Sigmoid colon (tissue), 7 donors: ENCODE measurements around the gene NPAS1. TPM values are rescaled to one million over a fixed set of nuclear protein-coding genes. Genes with fewer than 3 reads are reported as not detected.

ENCODE experiments used
- DNase-seq: peaks from one replicate; pipeline ENCODE4 v3.0.0-alpha.2; 2019
- H3K27ac ChIP-seq, 4 donors: fragments of 200-600 bp; sonication (generic); one replicate each; pipeline ENCODE4 v1.5.1; 2016 to 2019; ENCODE audit warnings: mild to moderate bottlenecking in 1 of 4
- H3K27me3 ChIP-seq, 3 donors: fragments of 200-600 bp; sonication (generic); one replicate each; pipeline ENCODE4 v1.5.1; 2019; ENCODE audit warnings: mild to moderate bottlenecking in 1 of 3
- H3K36me3 ChIP-seq, 4 donors: fragments of 200-600 bp; sonication (generic); one replicate each; pipeline ENCODE4 v1.5.1; 2016 to 2019
- H3K4me1 ChIP-seq, 4 donors: fragments of 200-600 bp; sonication (generic); one replicate each; pipeline ENCODE4 v1.5.1; 2017 to 2019
- H3K4me3 ChIP-seq, 4 donors: fragments of 200-600 bp; sonication (generic); one replicate each; pipeline ENCODE4 v1.5.1; 2017 to 2019; ENCODE audit warnings: mild to moderate bottlenecking in 2 of 4, moderate library complexity in 1 of 4
- H3K9me3 ChIP-seq, 4 donors: fragments of 200-600 bp in 3 of 4; sonication (generic) in 3 of 4; one replicate each; pipeline versions ENCODE4 v1.5.1 to v1.6.1; 2013 to 2019
- EP300 ChIP-seq, 4 donors: sonication (generic); formaldehyde crosslinking; IDR thresholded peaks; one replicate each; pipeline ENCODE4 v1.6.1; 2017; ENCODE audit warnings: antibody characterized with exemption in 4 of 4
- POLR2A ChIP-seq, 2 donors: fragments of 450-650 bp; IDR thresholded peaks; one replicate each; pipeline ENCODE4 v1.6.1; 2016; ENCODE audit warnings: antibody characterized with exemption in 2 of 2, mild to moderate bottlenecking in 2 of 2, moderate library complexity in 2 of 2
- POLR2AphosphoS5 ChIP-seq, 4 donors: sonication (generic); formaldehyde crosslinking; IDR thresholded peaks; one replicate each; pipeline ENCODE4 v1.6.1; 2017; ENCODE audit warnings: antibody characterized with exemption in 4 of 4
- WGBS, 2 donors: extraction: QIAGEN DNeasy Blood & Tissue Kit; methylation state at CpG; one replicate each; pipeline ENCODE4 v1.1.7; 2013; 5-methylcytosine and 5-hydroxymethylcytosine counted together
- intact Hi-C: fragments of 100-400 bp; cut with DNase I; formaldehyde crosslinking; loops from one replicate; pipeline ENCODE4 v1.15.1; 2023
- polyA plus RNA-seq, 3 donors: library from polyadenylated mRNA; stranded (reverse); fragments of 200-250 nt; gene quantifications; one replicate each; pipeline ENCODE4 v1.2.3, GENCODE V29; 2013
- total RNA-seq, 4 donors: library from RNA; depleted of rRNA; stranded (reverse); fragments of >200 nt; gene quantifications; one replicate each; pipeline ENCODE4 v1.1.0, GENCODE V29; 2016
- TF ChIP-seq, protein P1 (sequence below), 4 experiments: fragments of 450-650 bp in 3 of 4; fragments of 200-600 bp in 1 of 4; IDR thresholded peaks; one replicate each; pipeline ENCODE4 v1.5.1; 2016 to 2019; ENCODE audit warnings: antibody characterized with exemption in 4 of 4, mild to moderate bottlenecking in 3 of 4, moderate library complexity in 2 of 4
- donor health status: healthy with polysubstance abuse.
- donor health status: Bipolar disorder and iron deficiency.
- donor health status: healthy.

NPAS1 gene
- total and polyA plus RNA-seq, 7 donors = 0.28 to 1.4 (median 0.85) TPM; not detected in 3

- DNase-seq = no peak
- Histone ChIP-seq H3K27ac (no peak overlapping the region), H3K9me3 (no peaks in the 10 kb centered on the region), H3K27me3 (peaks cover 60 to 94% (median 91%) of the 10 kb centered on the region in 3 donors), H3K36me3 (no peaks in the 10 kb centered on the region), H3K4me3 (no peak overlapping the region), H3K4me1 (peaks cover 0 to 33% (median 24%) of the 10 kb centered on the region in 4 donors)
- WGBS, 2 donors = 32 to 38% methylated on average over 7 of the region's 7 CpGs
- TF ChIP-seq POLR2A (IDR thresholded peaks at IDR 0.05) (no peak), POLR2AphosphoS5 (IDR thresholded peaks at IDR 0.05) (no peak)
- intact Hi-C loops = no loop called here
Observed at GRCh38 chr19:47023448-47023794, 3.8 kb downstream of the NPAS1 start.

- H3K36me3 ChIP-seq = no peaks in the 10 kb centered on the region
- no peak for DNase-seq
- 69 to 86% methylated on average over 5 of the region's 5 CpGs for WGBS, 2 donors
- H3K4me1 ChIP-seq = peaks cover 0 to 31% (median 23%) of the 10 kb centered on the region in 4 donors
- TF ChIP-seq EP300 (IDR thresholded peaks at IDR 0.05) = no peak
- no peak for TF ChIP-seq POLR2A (IDR thresholded peaks at IDR 0.05)
- TF ChIP-seq, protein P1, sequence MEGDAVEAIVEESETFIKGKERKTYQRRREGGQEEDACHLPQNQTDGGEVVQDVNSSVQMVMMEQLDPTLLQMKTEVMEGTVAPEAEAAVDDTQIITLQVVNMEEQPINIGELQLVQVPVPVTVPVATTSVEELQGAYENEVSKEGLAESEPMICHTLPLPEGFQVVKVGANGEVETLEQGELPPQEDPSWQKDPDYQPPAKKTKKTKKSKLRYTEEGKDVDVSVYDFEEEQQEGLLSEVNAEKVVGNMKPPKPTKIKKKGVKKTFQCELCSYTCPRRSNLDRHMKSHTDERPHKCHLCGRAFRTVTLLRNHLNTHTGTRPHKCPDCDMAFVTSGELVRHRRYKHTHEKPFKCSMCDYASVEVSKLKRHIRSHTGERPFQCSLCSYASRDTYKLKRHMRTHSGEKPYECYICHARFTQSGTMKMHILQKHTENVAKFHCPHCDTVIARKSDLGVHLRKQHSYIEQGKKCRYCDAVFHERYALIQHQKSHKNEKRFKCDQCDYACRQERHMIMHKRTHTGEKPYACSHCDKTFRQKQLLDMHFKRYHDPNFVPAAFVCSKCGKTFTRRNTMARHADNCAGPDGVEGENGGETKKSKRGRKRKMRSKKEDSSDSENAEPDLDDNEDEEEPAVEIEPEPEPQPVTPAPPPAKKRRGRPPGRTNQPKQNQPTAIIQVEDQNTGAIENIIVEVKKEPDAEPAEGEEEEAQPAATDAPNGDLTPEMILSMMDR (IDR thresholded peaks at IDR 0.05) = no peak
- no peak for TF ChIP-seq POLR2AphosphoS5 (IDR thresholded peaks at IDR 0.05)
- peaks cover 61 to 97% (median 86%) of the 10 kb centered on the region in 3 donors for H3K27me3 ChIP-seq
- no peak overlapping the region for H3K4me3 ChIP-seq
- H3K9me3 ChIP-seq = no peaks in the 10 kb centered on the region
- H3K27ac ChIP-seq = no peak overlapping the region
- intact Hi-C loops = no loop called here
Observed at GRCh38 chr19:47024502-47024901, 4.9 kb downstream of the NPAS1 start.

- H3K27me3 ChIP-seq = peaks cover 44 to 88% (median 70%) of the 10 kb centered on the region in 3 donors
- TF ChIP-seq POLR2A (IDR thresholded peaks at IDR 0.05) = no peak
- TF ChIP-seq, protein P1 (IDR thresholded peaks at IDR 0.05) = no peak
- intact Hi-C loops = no loop called here
Observed at GRCh38 chr19:47026156-47026555, 6.5 kb downstream of the NPAS1 start.

DNA sequence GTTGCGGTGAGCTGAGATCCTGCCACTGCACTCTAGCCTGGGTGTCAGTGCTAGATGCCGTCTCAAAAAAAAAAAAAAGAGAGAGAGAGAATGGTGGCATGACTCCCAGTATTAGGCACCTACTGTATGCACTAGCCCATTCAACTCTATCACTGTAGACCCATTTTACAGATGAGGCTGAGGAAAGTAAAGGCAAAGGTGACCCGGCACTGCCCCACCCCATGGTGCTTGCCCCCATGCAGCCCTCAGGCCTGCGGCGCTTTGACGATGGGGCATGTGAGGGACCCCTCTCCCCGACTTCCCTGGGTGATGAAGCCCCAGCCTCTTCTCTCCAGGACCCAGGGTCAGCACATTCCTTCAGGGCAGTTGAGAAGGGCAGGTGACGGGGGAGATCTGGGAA lies 7.3 kb downstream of the NPAS1 start:
- Histone ChIP-seq H3K27me3 (peaks cover 37 to 85% (median 67%) of the 10 kb centered on the region in 3 donors), H3K27ac (no peak overlapping the region), H3K9me3 (no peaks in the 10 kb centered on the region), H3K4me3 (no peak overlapping the region), H3K4me1 (peaks cover 0 to 7% (median under 1%) of the 10 kb centered on the region in 4 donors), H3K36me3 (no peaks in the 10 kb centered on the region)
- no peak for DNase-seq
- 90 to 92% methylated on average over 8 of the region's 8 CpGs for WGBS, 2 donors
- TF ChIP-seq EP300 (IDR thresholded peaks at IDR 0.05) (no peak), POLR2A (IDR thresholded peaks at IDR 0.05) (no peak), POLR2AphosphoS5 (IDR thresholded peaks at IDR 0.05) (no peak)
- TF ChIP-seq, protein P1 (IDR thresholded peaks at IDR 0.05) = no peak
- intact Hi-C loops = no loop called here

More at GRCh38 chr19:47026156-47026555, 6.5 kb downstream of the NPAS1 start:
- Histone ChIP-seq H3K36me3 (no peaks in the 10 kb centered on the region), H3K4me3 (no peak overlapping the region), H3K27ac (no peak overlapping the region), H3K9me3 (no peaks in the 10 kb centered on the region), H3K4me1 (peaks cover 0 to 15% (median 8%) of the 10 kb centered on the region in 4 donors)
- WGBS, 2 donors = 81 to 83% methylated on average over 2 of the region's 2 CpGs
- no peak for DNase-seq

DNA sequence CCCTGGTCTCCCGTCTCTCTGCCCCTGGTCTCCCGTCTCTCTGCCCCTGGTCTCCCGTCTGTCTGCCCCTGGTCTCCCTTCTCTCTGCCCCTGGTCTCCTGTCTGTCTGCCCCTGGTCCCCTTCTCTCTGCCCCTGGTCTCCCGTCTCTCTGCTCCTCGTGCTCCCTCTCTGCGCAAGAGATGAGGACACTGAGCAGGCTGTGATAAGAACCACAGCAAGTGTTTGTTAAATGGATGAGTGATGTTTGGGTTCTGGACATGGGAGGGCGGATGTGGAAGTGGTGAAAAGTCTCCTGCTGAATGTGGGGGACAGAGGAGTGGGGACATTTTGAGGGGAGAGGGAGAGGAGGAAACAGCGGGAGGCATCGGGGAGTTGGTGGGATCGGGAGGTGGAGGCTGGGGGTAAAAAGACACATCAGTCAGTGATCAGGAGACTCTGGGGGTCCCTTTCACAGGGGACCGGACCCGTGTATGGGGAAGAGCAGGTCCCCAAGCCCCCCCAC lies 8.0 kb downstream of the NPAS1 start:
- peaks cover 30 to 85% (median 67%) of the 10 kb centered on the region in 3 donors for H3K27me3 ChIP-seq
- 28 to 30% methylated on average over 12 of the region's 12 CpGs for WGBS, 2 donors

More for the DNA sequence above, 8.0 kb downstream of the NPAS1 start:
- no peak for DNase-seq
- H3K4me3 ChIP-seq = no peak overlapping the region
- H3K27ac ChIP-seq = no peak overlapping the region
- H3K4me1 ChIP-seq = peaks cover 0 to 5% (median 0%) of the 10 kb centered on the region in 4 donors
- no peaks in the 10 kb centered on the region for H3K9me3 ChIP-seq
- TF ChIP-seq POLR2A (IDR thresholded peaks at IDR 0.05) (no peak), EP300 (IDR thresholded peaks at IDR 0.05) (no peak), POLR2AphosphoS5 (IDR thresholded peaks at IDR 0.05) (no peak)
- TF ChIP-seq, protein P1 (IDR thresholded peaks at IDR 0.05) = no peak
- H3K36me3 ChIP-seq = no peaks in the 10 kb centered on the region
- intact Hi-C loops = no loop called here
